ENCODE data around the gene SKIC2. TPM values are rescaled to one million over a fixed set of nuclear protein-coding genes. Genes with fewer than 3 reads are reported as not detected.

The SKIC2 gene
- total and polyA plus RNA-seq, 2 experiments from 2014 or later, result 46.9 to 54.9 TPM

DNA sequence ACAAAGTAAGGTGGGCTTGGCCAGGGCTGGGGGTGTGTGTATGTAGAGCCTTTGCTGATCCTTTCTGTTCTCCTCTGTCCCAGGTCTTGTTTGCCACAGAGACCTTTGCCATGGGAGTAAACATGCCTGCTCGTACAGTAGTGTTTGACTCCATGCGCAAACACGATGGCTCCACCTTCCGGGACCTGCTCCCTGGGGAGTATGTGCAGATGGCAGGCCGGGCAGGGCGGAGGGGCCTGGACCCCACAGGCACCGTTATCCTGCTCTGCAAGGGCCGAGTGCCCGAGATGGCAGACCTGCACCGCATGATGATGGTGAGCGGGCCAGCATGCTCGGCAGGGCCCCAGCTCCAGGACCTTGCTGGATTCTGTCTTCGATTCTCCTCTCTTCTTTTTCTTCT is 6.7 kb downstream of the SKIC2 start:
- in situ Hi-C loops (cut with MboI), result no loop called here
- H3K4me3 ChIP-seq, result no peak overlapping the region
- no peak for DNase-seq
- H3K36me3 ChIP-seq (ENCODE audit: low read depth), result peaks cover 22% of the 10 kb centered on the region; the same call in 1 of the 2 replicates
- peaks cover 4% of the 10 kb centered on the region for H3K4me1 ChIP-seq (ENCODE audit: insufficient read depth)
- H3K4me2 ChIP-seq (ENCODE audit: unreplicated experiment), result no peak overlapping the region
- peaks cover 11% of the 10 kb centered on the region; the same call in 1 of the 2 replicates for H3F3A ChIP-seq (ENCODE audit: insufficient read depth)
- 88 to 94% methylated on average over 11 to 13 of the region's 13 CpGs for WGBS, 2 experiments (ENCODE audit: low coverage in 1 of 2, low lambda C conversion rate in 2 of 2, missing lambda C conversion rate in 2 of 2)
- H3K9ac ChIP-seq, result no peak overlapping the region
- no peak overlapping the region for H2AFZ ChIP-seq
- no peaks in the 10 kb centered on the region for H3K9me2 ChIP-seq (ENCODE audit: insufficient read depth)
- no peaks in the 10 kb centered on the region for H4K20me1 ChIP-seq (ENCODE audit: insufficient read depth)
- H3K27me3 ChIP-seq (replicated peaks; ENCODE audit: insufficient read depth), result no peaks in the 10 kb centered on the region
- H3K27ac ChIP-seq, result no peak overlapping the region
- no peaks in the 10 kb centered on the region for H3K9me3 ChIP-seq (ENCODE audit: low read depth)
- TF ChIP-seq EZH2 (IDR thresholded peaks at IDR 0.05; ENCODE audit: insufficient read depth, poor library complexity, severe bottlenecking) (no peak), EZH2phosphoT487 (IDR thresholded peaks at IDR 0.05; ENCODE audit: insufficient read depth, low read depth) (no peak)
- peaks cover 33% of the 10 kb centered on the region for H3K79me2 ChIP-seq (ENCODE audit: insufficient read depth)

DNA sequence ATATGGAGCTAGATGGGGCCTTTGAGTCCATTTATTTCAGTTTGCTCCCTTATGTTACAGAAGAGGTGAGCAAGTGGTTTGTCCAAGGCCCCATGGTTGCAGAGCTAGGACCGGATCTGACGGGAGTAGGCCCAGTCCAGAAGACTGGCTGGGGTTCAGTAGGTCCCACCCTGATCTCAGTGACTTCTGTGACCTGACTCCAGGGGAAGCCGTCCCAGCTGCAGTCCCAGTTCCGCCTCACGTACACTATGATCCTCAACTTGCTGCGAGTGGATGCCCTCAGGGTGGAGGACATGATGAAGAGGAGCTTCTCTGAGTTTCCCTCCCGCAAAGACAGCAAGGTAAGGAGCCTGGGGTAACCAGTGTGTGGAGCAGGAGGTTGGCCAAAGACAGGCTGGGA is 7.5 kb downstream of the SKIC2 start:
- Histone ChIP-seq H4K20me1 (ENCODE audit: insufficient read depth) (no peaks in the 10 kb centered on the region), H3K27ac (no peak overlapping the region), H3K79me2 (ENCODE audit: insufficient read depth) (peaks cover 36% of the 10 kb centered on the region), H3K9me3 (ENCODE audit: low read depth) (no peaks in the 10 kb centered on the region), H3F3A (ENCODE audit: insufficient read depth) (peaks cover 14% of the 10 kb centered on the region; the same call in 1 of the 2 replicates), H3K4me3 (no peak overlapping the region), H3K36me3 (ENCODE audit: low read depth) (peaks cover 22% of the 10 kb centered on the region; the same call in 1 of the 2 replicates), H3K4me1 (ENCODE audit: insufficient read depth) (peaks cover 9% of the 10 kb centered on the region), H3K9me2 (ENCODE audit: insufficient read depth) (no peaks in the 10 kb centered on the region), H3K27me3 (replicated peaks; ENCODE audit: insufficient read depth) (no peaks in the 10 kb centered on the region), H3K4me2 (ENCODE audit: unreplicated experiment) (no peak overlapping the region), H3K9ac (no peak overlapping the region), H2AFZ (no peak overlapping the region)
- 82 to 87% methylated on average over 7 of the region's 7 CpGs for WGBS, 2 experiments (ENCODE audit: low coverage in 1 of 2, low lambda C conversion rate in 2 of 2, missing lambda C conversion rate in 2 of 2)
- no peak for DNase-seq
- TF ChIP-seq EZH2phosphoT487 (IDR thresholded peaks at IDR 0.05; ENCODE audit: insufficient read depth, low read depth), result no peak
- no peak for TF ChIP-seq EZH2 (IDR thresholded peaks at IDR 0.05; ENCODE audit: insufficient read depth, poor library complexity, severe bottlenecking)
- in situ Hi-C loops (cut with MboI), result no loop called here

DNA sequence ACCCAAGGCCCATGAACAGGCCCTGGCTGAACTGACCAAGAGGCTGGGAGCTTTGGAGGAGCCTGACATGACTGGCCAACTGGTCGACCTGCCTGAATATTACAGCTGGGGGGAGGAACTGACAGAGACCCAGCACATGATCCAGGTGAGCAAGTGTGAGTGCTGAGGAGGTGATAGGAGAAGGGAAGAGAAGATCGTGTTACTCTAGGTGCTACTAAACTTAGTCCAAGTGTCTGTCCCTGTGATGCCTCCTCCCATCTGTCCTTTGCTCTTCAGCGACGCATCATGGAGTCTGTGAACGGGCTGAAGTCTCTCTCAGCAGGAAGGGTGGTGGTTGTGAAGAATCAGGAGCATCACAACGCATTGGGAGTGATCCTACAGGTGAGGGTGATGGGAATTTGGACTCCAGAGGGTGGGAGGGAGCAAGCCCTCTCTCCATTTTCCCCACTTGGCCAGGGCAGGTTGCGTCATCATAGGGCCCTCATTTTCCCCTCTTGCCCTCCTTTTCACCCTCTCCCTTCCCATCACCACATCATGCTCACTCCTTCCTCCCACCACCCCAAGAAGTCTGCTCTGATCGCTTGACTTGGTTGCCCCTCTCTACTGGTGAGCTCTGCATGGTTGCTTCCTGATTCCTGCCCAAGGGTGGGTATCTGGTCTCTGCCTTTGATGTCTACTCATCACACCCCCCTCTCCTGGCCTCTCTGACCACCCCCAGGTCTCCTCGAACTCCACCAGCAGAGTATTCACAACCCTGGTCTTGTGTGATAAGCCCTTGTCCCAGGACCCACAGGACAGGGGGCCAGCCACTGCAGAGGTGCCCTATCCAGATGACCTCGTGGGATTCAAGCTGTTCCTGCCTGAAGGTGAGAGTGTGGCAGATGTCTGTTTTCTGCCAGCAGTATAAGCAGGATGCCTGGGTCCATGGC is 8.3 kb downstream of the SKIC2 start:
- Histone ChIP-seq H3K27ac (no peak overlapping the region), H3F3A (ENCODE audit: insufficient read depth) (peaks cover 14% of the 10 kb centered on the region; the same call in 1 of the 2 replicates), H3K9ac (no peak overlapping the region), H3K36me3 (ENCODE audit: low read depth) (peaks cover 22% of the 10 kb centered on the region; the same call in 1 of the 2 replicates), H3K27me3 (replicated peaks; ENCODE audit: insufficient read depth) (no peaks in the 10 kb centered on the region), H3K9me2 (ENCODE audit: insufficient read depth) (no peaks in the 10 kb centered on the region), H4K20me1 (ENCODE audit: insufficient read depth) (no peaks in the 10 kb centered on the region), H3K4me2 (ENCODE audit: unreplicated experiment) (no peak overlapping the region), H3K4me3 (no peak overlapping the region), H3K4me1 (ENCODE audit: insufficient read depth) (peaks cover 9% of the 10 kb centered on the region), H2AFZ (no peak overlapping the region), H3K9me3 (ENCODE audit: low read depth) (no peaks in the 10 kb centered on the region), H3K79me2 (ENCODE audit: insufficient read depth) (peaks cover 29% of the 10 kb centered on the region)
- 81 to 84% methylated on average over 10 of the region's 10 CpGs for WGBS, 2 experiments (ENCODE audit: low coverage in 1 of 2, low lambda C conversion rate in 2 of 2, missing lambda C conversion rate in 2 of 2)
- TF ChIP-seq EZH2 (IDR thresholded peaks at IDR 0.05; ENCODE audit: insufficient read depth, poor library complexity, severe bottlenecking) (no peak), EZH2phosphoT487 (IDR thresholded peaks at IDR 0.05; ENCODE audit: insufficient read depth, low read depth) (no peak)
- in situ Hi-C loops (cut with MboI), result no loop called here
- no peak for DNase-seq

DNA sequence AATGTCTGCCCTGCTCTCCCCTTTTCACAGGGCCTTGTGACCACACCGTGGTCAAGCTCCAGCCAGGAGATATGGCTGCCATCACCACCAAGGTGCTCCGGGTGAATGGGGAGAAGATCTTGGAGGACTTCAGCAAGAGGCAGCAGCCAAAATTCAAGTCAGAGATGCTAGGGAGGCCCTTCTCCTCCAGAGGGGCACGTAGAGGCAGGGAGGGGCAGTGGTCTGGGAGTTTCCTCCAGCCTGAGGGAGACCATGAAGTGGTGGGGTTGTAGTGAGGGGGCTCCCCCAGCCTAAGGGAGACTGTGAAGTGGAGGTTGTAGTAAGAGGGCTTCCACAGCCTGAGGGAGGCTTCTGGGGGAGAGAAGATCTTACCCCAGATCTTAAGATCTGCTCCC is 8.9 kb downstream of the SKIC2 start:
- Histone ChIP-seq H3K36me3 (ENCODE audit: low read depth) (peaks cover 22% of the 10 kb centered on the region; the same call in 1 of the 2 replicates), H3K27ac (no peak overlapping the region), H4K20me1 (ENCODE audit: insufficient read depth) (no peaks in the 10 kb centered on the region), H3K4me1 (ENCODE audit: insufficient read depth) (peaks cover 9% of the 10 kb centered on the region), H3K9ac (no peak overlapping the region), H3K27me3 (replicated peaks; ENCODE audit: insufficient read depth) (no peaks in the 10 kb centered on the region), H3K4me3 (no peak overlapping the region), H3K9me2 (ENCODE audit: insufficient read depth) (no peaks in the 10 kb centered on the region), H2AFZ (no peak overlapping the region), H3F3A (ENCODE audit: insufficient read depth) (peaks cover 18% of the 10 kb centered on the region), H3K4me2 (ENCODE audit: unreplicated experiment) (no peak overlapping the region), H3K9me3 (ENCODE audit: low read depth) (no peaks in the 10 kb centered on the region), H3K79me2 (ENCODE audit: insufficient read depth) (peaks cover 33% of the 10 kb centered on the region)
- DNase-seq, result no peak
- 55 to 59% methylated on average over 3 of the region's 3 CpGs for WGBS, 2 experiments (ENCODE audit: low coverage in 1 of 2, low lambda C conversion rate in 2 of 2, missing lambda C conversion rate in 2 of 2)
- TF ChIP-seq EZH2 (IDR thresholded peaks at IDR 0.05; ENCODE audit: insufficient read depth, poor library complexity, severe bottlenecking) (no peak), EZH2phosphoT487 (IDR thresholded peaks at IDR 0.05; ENCODE audit: insufficient read depth, low read depth) (no peak)
- in situ Hi-C loops (cut with MboI), result no loop called here

Data from GM23248 (cell line).